Keratinocyte (primary cell): ENCODE results near the gene TMEM218.

Source experiments
- EZH2 ChIP-seq: IDR thresholded peaks from one replicate; pipeline ENCODE4 v1.6.1; 2012; ENCODE audit warnings: inconsistent platforms, mild to moderate bottlenecking, low read length, moderate library complexity
- TF ChIP-seq, protein P1 (sequence below), 3 experiments: IDR thresholded peaks in 1 of 3; conservative IDR thresholded peaks in 1 of 3; optimal IDR thresholded peaks in 1 of 3; 2 replicates in 2 of 3; 3 replicates in 1 of 3; pipeline versions ENCODE3 to v1.5.1; 2011; ENCODE audit warnings: low read length in 3 of 3, mild to moderate bottlenecking in 3 of 3, moderate library complexity in 2 of 3, control low read depth in 1 of 3, inconsistent platforms in 1 of 3; ENCODE audit not compliant: insufficient read depth in 2 of 3; ENCODE audit errors: extremely low read depth in 1 of 3

DNA sequence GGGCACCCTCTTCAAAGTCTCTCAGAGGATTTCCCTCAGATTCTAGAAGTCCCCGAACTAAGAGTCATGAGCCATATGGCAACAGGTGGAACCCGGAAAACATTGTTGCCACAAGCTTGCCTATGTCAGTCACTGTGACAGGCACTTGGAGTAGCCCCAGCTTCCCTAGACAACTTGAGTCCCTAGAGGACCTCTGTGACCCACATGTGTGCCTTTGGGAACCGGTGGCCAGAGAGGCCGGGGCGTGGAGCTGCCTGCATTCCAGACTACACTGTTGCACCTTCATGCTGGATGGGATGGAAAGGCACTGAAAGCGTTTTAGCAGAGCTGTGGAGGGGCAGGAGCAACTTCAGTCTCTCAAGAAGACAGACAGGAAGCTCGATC lies 36.2 kb downstream of the TMEM218 start:
- TF ChIP-seq, protein P1, sequence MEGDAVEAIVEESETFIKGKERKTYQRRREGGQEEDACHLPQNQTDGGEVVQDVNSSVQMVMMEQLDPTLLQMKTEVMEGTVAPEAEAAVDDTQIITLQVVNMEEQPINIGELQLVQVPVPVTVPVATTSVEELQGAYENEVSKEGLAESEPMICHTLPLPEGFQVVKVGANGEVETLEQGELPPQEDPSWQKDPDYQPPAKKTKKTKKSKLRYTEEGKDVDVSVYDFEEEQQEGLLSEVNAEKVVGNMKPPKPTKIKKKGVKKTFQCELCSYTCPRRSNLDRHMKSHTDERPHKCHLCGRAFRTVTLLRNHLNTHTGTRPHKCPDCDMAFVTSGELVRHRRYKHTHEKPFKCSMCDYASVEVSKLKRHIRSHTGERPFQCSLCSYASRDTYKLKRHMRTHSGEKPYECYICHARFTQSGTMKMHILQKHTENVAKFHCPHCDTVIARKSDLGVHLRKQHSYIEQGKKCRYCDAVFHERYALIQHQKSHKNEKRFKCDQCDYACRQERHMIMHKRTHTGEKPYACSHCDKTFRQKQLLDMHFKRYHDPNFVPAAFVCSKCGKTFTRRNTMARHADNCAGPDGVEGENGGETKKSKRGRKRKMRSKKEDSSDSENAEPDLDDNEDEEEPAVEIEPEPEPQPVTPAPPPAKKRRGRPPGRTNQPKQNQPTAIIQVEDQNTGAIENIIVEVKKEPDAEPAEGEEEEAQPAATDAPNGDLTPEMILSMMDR (optimal IDR thresholded peaks at IDR 0.05 in 1 of 3, IDR thresholded peaks at IDR 0.05 in 1 of 3, conservative IDR thresholded peaks at IDR 0.05 in 1 of 3; ENCODE audit: extremely low read depth in 1 of 3, insufficient read depth in 2 of 3, low read length in 3 of 3) = no peak
- no peak for TF ChIP-seq EZH2
